ENCODE measurements around the gene KCND3. TPM values are rescaled to one million over a fixed set of nuclear protein-coding genes. Genes with fewer than 3 reads are reported as not detected.

KCND3 gene
- polyA plus RNA-seq, 1 donor: 1.8 TPM

DNA sequence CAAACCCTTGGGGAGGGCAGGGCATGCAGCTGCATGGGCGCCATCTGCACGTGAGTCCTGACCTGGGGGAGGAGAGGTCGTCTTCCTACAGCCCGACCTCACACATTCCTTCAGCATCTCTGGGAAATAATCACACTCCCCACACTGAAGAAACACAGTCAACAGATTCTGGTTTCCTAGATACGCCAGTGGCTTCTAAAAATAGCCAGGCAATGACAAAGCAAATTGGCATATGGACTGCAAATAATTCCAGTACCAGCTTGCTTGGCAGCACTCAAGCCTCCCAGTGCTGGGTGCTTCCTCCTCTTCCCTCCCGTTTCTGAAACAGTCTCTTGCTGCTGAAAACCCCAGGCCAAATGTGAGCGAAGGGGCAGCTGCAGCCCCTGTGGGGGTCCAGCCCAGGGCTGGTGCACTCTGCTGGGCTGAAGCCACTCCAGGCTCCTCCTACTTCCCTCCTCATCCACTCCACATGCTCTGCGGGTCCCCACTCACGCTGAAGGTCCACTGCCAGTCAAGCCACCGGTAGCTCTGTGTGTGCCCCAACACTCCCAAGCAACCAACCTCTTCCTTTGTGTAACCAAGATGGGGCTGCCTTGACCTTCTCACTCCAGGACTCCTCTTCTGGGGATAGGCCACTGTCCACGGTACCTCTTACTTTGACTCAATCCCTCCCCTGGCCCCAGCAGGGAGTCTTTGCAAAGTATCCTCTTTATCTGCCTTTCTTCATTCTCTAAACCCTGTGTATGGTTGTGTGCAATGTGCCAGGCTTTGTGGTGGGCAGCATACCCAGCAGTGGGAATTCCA, 69.0 kb downstream of the KCND3 start:
- no peak for DNase-seq

DNA sequence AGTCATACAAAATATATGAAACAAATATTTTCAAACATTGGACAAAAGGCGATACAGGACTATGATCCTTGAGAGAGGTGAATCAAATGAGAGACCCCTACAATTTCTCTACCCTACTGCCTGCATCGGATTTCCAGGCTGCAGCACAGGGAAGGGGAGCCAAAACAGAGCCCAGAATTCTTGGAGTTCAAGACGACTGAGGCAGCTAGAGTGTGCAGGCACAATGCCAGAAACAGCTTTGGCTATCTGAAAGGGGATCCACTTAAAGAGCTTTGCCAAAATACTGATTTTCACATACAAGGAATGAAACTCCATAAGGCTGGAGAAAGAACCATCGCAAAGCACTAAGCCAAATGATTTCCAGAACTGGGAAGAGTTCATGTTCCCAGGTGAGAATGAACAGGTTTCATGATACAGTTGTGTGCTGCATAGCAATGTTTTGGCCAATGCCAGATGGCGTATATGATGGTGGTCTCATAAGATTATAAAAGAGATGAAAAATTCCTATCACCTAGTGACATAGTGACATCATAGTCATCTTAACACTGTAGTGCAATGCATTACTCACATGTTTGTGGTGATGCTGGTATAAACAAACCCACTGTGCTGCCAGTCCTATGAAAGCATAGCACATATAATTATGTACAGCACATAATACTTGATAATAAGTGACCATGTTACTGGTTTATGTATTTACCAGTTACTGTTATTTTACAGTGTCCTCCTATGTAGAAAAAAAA, 77.5 kb downstream of the KCND3 start:
- no peak for DNase-seq

DNA sequence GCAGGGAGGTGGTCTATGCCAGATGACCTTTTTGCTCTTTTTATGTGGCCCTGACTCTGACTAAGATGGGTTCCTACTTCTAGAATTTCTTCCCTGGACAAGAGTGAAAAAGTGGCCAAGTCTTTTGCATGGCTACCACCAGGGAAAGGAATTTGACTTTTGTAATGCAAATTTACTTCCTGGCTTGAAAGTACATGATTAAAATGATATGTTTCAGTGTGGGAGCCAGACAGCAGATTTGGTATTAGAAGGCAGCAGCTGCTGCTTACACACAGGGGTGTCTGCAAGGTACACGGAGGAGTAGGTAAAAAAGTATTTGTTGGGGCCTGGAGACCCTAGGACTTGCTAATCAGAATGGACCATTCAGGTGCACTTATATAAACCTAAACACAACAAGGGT, 78.4 kb downstream of the KCND3 start:
- no peak for DNase-seq

DNA sequence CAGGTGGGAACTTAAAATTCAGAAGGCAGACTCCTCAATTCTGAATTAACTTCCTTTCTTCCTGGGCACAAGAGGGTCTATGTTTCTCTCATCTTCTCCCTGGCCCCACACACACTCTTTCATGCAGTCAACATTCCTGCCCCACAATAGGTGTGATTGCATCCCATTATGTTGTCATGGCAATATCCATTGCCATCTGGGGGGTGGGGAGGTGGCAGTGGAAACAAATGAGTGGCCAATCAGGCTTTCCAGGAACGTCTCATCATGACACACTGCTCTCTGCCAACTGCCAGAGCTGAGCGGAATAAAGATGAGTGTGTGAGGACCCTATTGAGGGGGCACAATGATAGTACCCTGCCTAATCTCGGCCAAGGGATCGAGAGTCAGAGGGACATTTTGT, 80.4 kb downstream of the KCND3 start:
- DNase-seq: no peak

DNA sequence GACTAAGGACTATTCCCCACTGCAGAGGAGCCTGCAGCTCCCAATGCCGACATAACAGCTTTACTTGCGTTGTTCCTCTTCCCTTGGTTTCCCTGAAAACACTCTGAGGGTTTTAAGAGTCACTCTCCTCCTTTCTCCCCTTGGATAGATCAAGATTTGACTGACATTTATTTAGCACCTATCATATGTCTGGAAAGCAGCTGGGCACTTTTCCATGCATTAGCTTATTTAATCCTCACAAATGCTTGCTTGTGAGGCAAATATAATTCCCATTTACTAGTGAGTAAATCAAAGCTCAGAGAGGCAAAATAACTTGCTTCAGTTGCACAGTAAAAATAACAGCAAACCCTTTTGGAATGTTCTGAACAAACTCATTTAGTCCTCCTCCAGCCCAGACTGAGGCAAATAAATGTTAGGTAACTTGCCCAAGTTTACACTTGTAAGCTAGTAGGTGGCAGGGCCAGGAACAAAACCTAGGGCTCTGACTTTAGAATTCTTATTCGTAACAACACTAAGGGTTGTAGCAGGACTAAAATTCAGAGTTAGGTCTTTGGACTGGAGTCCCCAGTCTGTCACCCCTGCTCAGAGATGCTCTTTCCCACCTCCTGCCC, 81.4 kb downstream of the KCND3 start:
- DNase-seq: no peak

DNA sequence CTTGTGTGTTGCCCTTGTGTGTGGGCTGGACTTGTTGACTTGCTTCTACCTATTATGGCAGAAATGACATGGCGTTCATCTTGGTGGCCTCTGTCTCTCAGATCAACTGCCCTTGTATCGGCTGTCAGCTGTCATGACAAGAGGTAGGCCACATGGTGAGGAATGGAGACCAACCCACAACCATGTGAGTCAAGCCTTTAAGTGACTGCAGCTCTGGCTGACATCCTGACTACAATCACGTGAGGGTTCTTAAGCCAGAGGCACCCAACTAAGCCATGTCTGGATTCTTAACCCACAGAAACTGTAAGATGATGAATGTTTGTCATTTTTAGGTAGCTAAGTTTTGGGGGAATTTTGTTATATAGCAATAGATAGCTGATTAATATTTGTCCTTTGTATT, 82.1 kb downstream of the KCND3 start:
- DNase-seq: no peak

DNA sequence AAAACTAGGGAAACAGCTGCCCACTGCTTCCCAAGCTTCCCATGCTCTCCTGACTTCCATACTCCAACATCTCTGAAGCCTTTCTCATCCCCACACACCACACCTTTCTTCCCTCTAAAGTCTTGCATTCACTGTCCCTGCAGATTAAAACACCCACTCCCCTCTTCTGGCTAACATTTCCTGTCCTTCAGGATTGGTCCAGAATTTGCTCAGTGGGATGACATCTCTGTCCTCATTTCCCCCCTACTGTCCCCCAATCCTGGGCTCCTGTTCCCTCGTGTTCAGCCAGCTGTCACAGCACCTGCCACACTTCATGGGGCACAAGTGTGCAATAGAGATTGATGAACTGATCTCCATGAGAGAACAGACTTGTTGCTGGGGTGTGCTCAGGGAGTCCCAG, 82.7 kb downstream of the KCND3 start:
- no peak for DNase-seq

DNA sequence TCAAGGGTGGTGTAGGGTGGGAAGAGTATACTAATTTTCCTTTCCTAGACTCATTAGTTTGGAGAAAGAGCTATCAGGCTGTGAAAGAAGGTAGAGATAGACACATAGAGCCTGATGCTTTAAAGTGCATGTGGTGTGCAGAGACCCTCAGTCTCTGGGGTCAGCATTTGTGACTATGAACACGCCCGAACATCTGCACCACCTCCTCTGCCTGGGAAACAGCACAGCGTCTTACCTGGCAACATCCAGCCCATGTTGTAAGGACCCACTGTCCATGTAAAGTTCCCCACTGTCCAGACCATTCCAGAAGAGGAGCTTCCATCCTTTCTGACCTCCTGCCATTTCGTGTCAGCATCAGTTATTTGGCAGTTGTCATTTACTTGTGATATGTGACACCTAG, 83.4 kb downstream of the KCND3 start:
- DNase-seq: no peak

DNA sequence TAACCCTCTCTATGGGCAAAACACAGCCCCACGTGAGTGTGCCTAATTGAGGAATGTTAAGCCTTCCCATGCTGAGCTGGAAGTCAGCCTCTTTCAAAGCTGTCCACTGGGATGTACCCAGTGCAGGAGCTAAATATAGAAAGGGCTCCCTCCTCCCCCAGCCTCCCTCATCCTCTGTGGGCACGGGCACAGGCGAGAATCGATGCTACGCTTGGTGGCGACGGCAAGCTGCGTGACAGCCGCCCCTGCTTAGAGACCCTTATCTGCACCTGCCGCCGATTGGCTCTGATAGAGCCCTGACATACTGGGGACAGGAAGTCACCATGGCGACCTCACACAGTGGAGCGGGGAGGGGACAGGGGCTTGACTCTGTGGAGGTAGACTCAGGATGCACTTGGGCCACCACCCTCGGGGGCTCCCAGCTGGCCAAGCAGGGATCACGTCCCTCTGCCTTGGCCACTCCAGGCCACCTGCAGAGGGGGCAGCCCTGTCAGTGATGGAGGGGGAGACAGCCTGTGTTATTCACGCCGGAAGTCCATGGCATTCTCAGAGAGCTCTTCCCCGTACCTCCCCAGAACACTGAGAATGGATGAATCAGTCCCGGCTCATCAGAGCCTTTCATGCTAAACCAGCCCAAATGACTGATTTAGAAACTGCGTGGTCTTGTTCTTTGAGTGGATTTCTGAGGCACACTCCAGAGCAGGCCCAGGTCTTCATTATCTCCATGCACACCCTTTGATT, 84.8 kb downstream of the KCND3 start:
- peak; percentile 13 for DNase-seq

DNA sequence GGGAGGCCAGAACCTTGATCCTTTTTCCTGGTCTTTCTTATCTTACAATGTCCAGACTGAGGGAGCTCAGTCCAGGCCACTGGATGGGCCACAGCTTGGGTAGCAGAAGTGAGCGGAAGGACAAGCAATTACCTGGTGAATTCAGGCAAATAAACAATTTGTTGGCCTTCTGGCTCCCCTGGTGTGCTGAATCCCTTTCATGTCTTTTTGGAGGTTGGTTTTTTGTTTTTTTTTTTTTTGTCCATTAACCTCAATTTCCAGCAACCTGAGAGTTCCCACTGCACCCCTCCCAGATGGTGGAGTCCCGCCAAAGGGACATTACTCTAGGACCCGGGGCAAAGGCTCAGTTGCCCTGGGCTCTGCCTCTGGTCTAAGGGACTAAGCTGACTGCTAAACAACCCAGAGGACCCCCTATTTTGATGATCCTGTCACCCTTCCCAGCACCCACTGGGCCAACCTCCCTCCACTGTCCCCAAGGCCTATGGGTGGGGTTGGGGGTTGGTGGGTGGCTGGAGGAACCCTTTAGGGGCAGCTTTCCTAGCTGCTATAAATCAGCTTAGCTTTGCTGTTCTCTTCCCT, 85.5 kb downstream of the KCND3 start:
- no peak for DNase-seq

DNA sequence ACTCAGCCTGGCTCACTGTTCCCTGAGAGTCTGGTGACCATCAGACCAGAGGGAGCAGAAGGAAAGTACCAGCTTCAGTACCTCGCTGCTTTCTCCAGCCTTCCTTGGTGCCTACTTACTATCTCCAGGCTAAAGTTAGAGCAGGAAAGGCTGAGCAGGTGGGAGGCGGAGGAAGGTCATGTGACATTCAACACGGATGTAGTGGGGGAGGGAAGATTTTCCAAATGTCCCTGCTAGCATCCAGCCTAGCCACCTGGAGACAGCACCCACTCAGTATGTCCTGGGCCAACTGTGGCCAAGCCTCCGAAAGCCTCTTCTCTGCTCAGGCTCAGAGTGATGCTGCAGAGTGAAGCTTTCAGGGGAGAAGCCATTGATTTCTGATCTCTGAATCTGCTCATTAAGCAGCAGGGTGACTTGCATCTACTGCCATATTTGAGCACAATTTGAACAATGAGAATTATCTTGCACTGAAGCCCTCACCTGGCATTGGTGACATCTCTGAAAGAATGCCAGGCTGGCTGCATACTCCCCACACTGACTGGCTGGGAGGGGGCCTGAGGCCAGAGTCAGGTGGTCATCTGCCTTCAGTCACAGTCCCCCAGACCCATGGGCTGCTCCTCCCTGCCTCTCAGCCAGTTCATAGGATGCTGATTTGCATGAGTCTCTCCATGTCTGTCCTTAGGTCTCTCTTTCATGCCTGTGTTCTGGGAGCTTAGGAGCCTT, 86.2 kb downstream of the KCND3 start:
- no peak for DNase-seq

DNA sequence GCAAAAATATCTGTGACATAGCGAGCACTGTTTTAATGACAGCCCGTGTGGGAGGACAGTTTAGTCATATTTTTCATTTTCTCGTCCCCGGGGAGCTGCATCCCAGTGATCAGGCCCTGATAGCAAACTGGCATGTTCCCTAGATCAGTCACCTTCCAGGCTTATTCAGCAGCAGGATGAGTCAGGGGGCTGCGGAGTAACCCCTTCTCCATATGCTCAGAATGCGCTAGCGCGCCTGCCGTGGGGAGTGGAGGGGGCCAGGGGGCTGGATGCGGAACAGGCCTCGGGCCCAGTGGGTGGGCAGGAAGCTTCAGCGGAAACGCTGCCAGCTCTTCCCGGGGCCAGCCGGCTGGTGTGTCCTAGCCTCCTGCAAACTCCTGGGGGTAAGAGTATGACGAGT, 94.0 kb downstream of the KCND3 start:
- no peak for DNase-seq

DNA sequence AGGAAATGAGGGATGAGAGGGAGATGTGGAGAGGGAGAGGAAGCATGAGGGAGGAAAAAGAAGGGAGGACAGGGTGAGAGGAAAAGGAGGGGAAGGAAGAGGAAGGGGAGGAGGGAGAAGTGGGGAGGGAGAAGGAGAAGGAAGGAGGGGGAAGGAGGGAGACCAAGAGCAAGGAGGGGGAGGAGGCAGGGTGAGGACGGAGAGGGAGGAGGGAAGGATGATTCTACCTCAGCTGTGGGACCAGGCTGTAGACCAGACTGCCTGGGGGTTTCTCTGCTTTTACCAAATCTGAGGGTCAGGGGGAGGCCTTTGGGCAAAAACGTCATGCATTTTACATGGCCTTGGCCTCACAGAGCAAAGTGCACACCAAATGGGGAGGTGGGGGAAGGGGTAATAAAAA, 94.5 kb downstream of the KCND3 start:
- DNase-seq: no peak

DNA sequence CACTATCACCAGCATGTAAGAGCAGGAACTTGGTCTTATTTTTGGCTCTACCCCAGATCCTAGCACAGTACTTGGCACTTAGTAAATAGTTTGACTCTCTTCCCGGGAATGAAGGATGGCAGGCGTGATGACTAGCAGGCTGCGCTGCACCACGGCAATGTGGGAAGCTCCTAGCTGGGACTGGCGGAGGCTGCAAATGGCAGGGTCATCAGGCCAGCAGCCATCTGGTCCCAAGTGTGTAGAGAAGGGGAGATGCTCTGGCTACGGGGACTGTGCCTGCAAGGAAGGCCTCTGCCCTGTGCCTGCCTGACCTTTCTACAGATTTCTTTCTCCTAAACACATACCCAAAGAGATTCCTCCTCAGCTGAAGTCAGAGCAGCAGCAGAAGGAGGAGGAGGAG, 95.0 kb downstream of the KCND3 start:
- DNase-seq: no peak

DNA sequence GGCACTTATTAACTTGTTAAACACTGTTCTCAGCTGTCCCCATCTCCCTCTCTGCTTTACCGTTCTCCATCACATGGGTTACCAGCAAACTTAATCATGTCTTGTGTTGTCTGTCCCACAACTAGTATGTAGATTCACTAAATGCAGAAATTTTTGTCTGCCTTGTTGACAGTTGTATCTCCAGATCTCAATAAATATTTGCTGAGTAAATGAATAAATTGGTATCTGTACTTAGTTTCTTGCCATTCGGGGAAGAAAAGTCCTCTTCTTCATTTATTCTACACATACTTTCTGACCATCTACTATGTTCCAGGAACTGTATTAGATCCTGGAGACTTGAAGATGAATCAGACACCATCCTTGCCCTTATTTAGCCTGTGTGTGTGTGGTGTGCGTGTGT, 97.9 kb downstream of the KCND3 start:
- no peak for DNase-seq

DNA sequence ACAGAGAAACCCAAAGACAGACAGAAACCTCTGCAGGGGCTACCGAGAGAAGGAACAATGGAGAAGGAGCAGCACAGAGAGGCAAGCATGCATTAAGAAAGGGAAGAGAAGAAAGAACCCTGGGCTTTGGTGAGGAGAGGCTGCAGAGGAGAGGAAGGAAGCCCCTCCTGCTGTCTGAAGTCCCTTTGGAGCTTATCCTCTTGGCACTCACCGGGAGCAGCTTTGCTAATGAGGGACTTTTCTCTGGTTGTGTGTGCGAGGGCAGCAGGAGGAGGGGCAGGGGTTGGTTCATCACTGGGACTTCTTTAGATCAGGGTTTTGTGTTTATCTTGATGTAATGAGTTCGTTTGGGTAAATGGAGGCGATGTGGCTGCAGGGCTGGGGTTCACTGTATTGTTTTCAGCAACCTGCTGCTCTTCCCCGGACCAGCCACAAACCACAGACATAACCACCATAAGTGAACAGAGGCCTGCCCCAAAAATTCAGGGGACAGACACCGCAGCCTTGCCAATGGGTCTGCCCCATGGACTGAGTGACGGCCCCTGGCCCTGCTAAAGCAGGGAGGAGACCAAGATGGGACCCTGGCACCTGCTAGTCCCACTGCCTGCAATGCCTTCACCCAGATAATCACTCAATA, 100.6 kb downstream of the KCND3 start:
- DNase-seq: no peak

DNA sequence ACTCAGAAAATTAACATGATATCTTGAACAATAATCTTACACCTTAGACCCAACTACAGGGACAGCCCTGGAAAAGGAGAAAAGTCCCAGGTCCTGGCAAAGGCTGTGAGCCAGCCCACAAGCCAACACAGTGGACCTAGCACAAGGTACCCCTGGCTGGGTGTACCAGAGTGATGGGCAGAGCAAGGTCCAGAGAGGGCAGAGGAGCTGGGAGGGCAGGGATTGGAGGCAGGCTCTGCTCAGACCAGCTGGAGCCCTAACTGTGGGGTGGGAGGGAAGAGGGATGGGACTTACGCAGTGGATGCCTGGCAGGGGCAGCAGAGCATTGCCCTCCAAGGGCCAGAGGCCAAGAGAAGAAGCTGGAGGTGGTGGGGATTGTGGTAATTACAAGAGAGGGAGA, 101.6 kb downstream of the KCND3 start:
- DNase-seq: no peak

DNA sequence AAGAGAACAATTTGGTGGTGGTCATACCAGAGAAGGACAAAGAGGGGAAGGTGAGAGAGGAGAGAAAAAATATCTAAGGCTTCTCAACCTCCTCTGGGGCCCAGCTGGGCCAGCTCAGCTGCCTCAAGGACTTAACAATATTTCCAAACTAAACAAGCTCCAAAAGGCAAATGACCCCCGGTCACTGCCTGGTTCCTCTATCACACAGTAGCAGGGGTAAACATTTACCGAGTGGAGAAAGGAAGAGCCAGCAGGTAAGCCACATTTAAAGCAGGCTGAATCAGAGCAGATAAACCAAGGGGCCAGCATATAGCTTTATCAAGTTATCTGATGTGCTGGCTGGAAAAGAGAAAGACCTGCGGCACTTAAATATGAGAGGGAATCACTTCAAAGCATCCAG, 102.1 kb downstream of the KCND3 start:
- no peak for DNase-seq

DNA sequence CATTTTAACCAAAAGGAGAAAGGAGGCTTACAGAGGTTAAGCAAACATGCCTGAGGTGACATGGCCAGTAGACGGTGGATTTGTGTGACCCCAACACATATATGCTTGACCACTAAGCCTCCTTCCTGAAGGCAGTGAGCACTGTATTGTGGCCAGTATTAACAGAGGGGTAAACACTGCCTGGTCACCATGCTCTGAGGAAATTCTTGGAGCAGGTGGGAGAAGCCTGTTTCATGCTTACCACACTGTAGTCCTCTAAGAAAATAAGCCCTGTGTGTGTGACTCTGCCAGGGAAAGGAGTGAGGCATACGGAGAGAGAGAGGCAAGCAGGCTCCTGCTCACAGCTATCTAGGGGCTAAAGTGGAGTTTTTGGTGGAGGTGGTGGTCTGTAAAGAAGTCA, 102.7 kb downstream of the KCND3 start:
- no peak for DNase-seq

DNA sequence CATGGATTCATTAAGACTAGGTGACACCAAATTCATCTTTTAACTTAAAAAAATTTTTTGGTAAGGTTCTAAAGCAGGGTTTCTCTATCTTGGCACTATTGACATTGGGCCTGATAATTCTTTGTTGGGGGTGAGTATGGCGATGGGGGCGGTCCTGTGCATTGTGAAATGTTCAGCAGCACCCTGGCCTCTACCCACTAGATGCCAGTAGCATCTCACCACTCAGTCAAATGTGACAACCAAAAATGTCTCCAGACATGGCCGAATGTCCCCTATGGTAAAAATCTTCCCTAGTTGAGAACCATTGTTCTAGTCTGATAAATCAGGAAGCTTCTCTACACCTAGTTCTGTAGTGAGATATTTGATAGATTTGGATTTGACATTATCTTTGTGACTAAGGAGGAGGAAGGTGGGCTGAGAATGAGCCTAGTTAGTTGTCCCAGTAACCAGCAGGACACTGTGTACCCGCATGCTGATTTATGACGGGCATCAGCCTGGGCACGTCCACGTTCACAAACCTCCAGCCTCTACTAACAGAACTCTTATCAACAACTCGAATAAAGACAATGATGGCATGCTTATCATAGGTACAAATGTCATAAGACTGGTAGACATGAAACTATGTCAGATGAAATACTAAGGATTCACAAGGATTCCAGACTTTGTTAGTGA, 104.6 kb downstream of the KCND3 start:
- DNase-seq: no peak
